ACHN (cell line): ENCODE results near the gene EXOC4.

ENCODE experiments used
- DNase-seq: peaks from one replicate; pipeline ENCODE4 v3.0.0-alpha.2; 2015
- in situ Hi-C: cut with HindIII; loops from 2 replicates; pipeline ENCODE4 v1.10.0; 2017; ENCODE audit warnings: low sequenced_read_pairs, low pct_ligation_motif_present, low pct_unique_long_range_greater_than_20kb

Gene EXOC4

GRCh38 chr7:133389727-133390126 is 136.8 kb downstream of the EXOC4 start:
- no peak for DNase-seq
- in situ Hi-C loops, result no loop called here

- in situ Hi-C loops, result no loop called here
- DNase-seq, result no peak
These were observed 138.3 kb downstream of the EXOC4 start for GRCh38 chr7:133391206-133391605.

GRCh38 chr7:133394369-133394768 is 141.5 kb downstream of the EXOC4 start:
- in situ Hi-C loops, result no loop called here
- DNase-seq, result no peak

- no peak for DNase-seq
- in situ Hi-C loops, result no loop called here
These were observed 142.7 kb downstream of the EXOC4 start for GRCh38 chr7:133395551-133395950.

GRCh38 chr7:133398506-133398905 is 145.6 kb downstream of the EXOC4 start:
- DNase-seq, result no peak
- in situ Hi-C loops, result no loop called here

GRCh38 chr7:133401225-133401624 is 148.3 kb downstream of the EXOC4 start:
- DNase-seq, result no peak
- in situ Hi-C loops, result no loop called here

GRCh38 chr7:133408212-133408611 is 155.3 kb downstream of the EXOC4 start:
- DNase-seq, result no peak
- in situ Hi-C loops, result no loop called here

GRCh38 chr7:133409421-133409820 is 156.5 kb downstream of the EXOC4 start:
- no peak for DNase-seq
- in situ Hi-C loops, result no loop called here

- in situ Hi-C loops, result no loop called here
- DNase-seq, result no peak
These were observed 157.1 kb downstream of the EXOC4 start for GRCh38 chr7:133409966-133410365.

- in situ Hi-C loops, result no loop called here
- DNase-seq, result no peak
These were observed 158.5 kb downstream of the EXOC4 start for GRCh38 chr7:133411395-133411794.

- no peak for DNase-seq
- in situ Hi-C loops, result no loop called here
These were observed 160.1 kb downstream of the EXOC4 start for GRCh38 chr7:133412942-133413341.

GRCh38 chr7:133419041-133419440 is 166.2 kb downstream of the EXOC4 start:
- in situ Hi-C loops, result no loop called here
- no peak for DNase-seq

- in situ Hi-C loops, result no loop called here
- no peak for DNase-seq
These were observed 170.7 kb downstream of the EXOC4 start for GRCh38 chr7:133423618-133424017.

- no peak for DNase-seq
- in situ Hi-C loops, result no loop called here
These were observed 175.4 kb downstream of the EXOC4 start for GRCh38 chr7:133428326-133428725.

- in situ Hi-C loops, result no loop called here
- no peak for DNase-seq
These were observed 176.0 kb downstream of the EXOC4 start for GRCh38 chr7:133428876-133429275.

- in situ Hi-C loops, result no loop called here
- DNase-seq, result no peak
These were observed 176.5 kb downstream of the EXOC4 start for GRCh38 chr7:133429371-133429770.

GRCh38 chr7:133431134-133431724 is 178.4 kb downstream of the EXOC4 start:
- no peak for DNase-seq
- in situ Hi-C loops, result no loop called here

- in situ Hi-C loops, result no loop called here
- DNase-seq, result no peak
These were observed 180.4 kb downstream of the EXOC4 start for GRCh38 chr7:133433165-133433812.

GRCh38 chr7:133434246-133434865 is 181.5 kb downstream of the EXOC4 start:
- DNase-seq, result peak; percentile 48
- in situ Hi-C loops, result no loop called here

- no peak for DNase-seq
- in situ Hi-C loops, result no loop called here
These were observed 183.1 kb downstream of the EXOC4 start for GRCh38 chr7:133436014-133436428.
